GM12873 (cell line): Measurements from ENCODE around the gene RPAP2.

Source experiments
- TF ChIP-seq, protein P1 (sequence below): IDR thresholded peaks from 2 replicates; pipeline ENCODE4 v1.5.1; 2012; ENCODE audit warnings: low read depth, mild to moderate bottlenecking, moderate library complexity, low read length, control low read depth; ENCODE audit not compliant: insufficient read depth; ENCODE audit errors: missing control alignments

RPAP2 gene

DNA sequence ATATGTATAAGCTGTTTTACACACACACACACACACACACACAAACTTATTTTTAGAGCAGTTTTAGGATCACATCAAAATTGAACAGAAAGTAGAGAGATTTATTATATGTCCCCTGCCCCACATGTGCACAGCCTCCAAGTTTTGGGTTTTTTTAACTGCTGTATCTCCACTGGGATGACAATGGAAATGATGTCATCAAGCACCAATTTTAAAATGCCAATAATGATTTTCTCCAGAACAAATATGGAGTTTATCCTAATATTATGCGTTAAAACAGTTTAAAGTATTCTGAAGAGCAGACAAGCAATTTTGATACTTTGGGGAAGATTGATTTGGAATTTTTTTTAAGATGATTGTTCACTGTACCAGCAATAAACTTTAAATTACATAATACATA lies 131.2 kb downstream of the RPAP2 start:
- TF ChIP-seq, protein P1, sequence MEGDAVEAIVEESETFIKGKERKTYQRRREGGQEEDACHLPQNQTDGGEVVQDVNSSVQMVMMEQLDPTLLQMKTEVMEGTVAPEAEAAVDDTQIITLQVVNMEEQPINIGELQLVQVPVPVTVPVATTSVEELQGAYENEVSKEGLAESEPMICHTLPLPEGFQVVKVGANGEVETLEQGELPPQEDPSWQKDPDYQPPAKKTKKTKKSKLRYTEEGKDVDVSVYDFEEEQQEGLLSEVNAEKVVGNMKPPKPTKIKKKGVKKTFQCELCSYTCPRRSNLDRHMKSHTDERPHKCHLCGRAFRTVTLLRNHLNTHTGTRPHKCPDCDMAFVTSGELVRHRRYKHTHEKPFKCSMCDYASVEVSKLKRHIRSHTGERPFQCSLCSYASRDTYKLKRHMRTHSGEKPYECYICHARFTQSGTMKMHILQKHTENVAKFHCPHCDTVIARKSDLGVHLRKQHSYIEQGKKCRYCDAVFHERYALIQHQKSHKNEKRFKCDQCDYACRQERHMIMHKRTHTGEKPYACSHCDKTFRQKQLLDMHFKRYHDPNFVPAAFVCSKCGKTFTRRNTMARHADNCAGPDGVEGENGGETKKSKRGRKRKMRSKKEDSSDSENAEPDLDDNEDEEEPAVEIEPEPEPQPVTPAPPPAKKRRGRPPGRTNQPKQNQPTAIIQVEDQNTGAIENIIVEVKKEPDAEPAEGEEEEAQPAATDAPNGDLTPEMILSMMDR: no peak

DNA sequence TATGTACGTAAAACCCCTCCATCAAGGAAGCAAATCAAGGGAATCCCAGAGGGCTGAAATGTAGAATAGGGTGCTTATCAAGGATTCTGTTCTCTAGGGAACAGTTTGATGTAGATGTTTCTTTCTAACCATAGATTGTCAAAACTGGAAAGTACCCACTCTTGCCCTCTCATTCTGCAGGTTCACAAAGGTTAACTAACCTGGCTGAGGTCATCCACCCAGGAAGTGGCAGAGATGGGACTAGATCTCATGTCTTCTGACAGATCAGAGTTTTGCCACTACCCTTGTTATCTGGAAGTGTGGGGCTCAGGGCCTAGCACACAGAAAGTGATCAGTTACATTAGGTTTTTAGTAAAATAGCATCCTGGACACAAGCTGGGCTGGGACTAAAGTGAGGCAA lies 140.4 kb downstream of the RPAP2 start:
- TF ChIP-seq, protein P1: no peak

DNA sequence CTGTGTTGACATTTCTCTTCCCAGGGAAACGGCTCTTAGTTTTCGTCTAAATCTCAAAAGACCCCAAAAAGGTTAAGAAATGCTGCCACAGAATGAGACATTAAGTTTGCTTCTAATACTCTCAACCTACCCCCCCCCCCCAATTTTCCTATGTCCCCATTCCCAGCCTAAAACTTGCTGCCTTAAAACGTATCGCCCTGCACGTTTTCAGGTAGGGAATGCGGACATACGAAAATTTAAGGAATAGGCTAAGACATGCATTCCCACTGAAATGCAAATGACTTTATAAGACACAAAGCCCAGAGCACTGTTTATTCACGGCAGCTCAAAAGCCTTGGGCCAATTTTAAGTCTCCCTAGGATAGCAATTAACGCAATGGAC lies 142.4 kb downstream of the RPAP2 start:
- TF ChIP-seq, protein P1: no peak

DNA sequence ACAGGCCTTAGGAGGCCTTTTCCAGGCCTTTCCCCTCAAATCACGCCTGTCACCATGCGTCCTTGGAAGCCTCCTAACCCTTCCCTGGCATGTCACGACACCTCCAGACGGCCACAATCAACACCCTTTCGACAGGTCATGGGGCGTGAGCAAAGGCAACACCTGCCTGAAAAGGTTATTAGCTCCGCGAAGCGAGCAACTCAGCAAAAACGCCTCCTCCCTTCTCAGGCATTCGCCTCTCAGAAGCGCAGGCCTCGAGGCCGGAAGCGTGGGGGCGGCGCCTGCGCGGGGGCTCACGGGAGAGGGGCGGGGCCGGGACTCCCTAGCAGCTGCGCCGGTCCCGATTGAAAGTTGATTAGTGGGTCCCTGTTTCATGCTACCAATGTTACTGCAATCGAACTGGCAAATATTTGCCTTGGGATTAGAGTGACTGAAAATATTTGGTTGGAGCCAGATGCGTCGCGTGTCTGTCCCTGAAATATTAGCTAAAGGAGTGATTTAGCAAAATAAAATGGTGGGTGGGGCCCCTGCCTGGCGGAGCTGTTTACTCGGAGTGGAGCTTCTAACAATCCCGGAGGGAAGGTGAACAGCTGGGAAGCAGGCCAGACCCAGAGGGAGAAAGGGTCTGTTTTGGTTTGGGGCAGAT lies 143.0 kb downstream of the RPAP2 start:
- TF ChIP-seq, protein P1: no peak

DNA sequence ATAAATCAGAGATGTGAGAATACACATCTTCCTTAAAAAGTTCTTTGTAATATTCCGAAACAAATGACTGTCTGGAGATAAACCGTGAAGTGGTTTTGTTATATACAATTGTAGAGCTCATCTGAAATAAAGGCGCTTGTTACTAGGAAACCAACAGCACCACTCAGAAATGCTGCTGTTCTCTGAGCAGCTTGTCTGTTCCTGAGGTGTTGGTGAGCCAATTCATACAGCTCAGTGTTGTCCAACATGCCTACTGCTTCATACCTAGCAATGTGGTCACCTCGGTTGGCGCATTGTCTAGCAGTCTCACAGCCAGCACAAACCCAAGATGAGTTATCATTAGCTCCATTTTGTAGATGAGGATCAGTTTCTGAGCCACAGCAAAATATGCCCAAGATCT lies 143.5 kb downstream of the RPAP2 start:
- TF ChIP-seq, protein P1: no peak

DNA sequence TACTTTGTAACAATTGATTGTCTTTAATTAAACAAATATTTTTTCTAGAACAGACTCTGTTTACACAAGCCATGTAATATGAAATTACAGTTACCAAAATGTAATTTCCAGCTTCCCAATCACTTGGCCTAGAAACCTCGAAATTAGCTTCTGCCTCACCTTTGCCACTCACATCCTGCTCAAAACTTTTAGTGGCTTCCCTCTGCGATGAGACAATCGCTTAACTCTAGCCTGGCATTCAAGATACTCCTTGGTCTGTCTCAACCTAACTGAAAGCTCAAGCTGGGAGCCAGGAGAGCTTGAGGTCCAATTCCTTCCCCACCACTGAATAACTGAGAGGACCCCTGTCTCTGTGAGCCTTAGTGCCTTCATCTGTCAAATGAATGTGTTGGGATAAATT lies 145.0 kb downstream of the RPAP2 start:
- TF ChIP-seq, protein P1: no peak

DNA sequence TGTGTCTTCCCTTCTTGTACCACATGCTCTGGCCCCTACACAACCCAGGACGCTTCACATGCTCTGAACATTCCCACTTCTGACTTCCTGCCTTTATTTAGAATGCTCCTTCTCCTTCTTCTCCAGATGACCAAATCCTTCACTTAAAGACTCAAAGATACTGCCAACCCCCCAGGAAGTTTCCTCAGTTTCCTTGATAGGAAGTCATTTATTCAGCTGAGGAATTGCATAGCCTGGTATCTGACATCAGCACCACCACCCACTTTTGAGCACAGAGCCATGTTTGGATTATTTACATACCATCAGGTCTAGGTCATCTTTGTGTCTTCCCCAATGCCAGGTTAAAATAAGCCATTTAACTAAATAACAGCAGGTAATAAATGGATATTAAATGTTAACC lies 145.5 kb downstream of the RPAP2 start:
- TF ChIP-seq, protein P1: no peak

DNA sequence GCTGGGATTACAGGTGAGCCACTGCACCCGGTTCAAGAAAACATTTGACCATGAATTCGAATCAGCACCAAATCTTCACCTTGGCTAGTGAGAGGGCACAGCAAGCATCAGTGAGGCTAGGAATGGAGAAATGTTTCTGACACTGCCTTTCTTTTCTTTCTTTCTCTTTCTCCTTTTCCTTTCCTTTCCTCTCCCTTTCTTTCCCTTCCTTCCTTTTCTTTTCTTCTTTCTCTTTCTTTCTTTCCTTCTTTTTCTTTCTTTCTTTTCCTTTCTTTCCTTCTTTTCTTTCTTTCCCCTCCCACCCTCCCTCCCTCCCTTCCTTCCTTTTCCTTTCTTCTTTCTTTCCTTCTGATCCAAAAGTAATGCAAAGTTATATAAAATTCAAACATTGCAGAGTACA lies 147.0 kb downstream of the RPAP2 start:
- TF ChIP-seq, protein P1: no peak
